H54 (cell line): ENCODE data around the gene EIF4A3.

Source experiments
- DNase-seq: peaks from one replicate; pipeline ENCODE4 v3.0.0; 2011; ENCODE audit warnings: low spot score, mixed read lengths; ENCODE audit not compliant: insufficient read length
- FAIRE-seq: peaks from 3 replicates; lab custom pipeline; 2011; peaks lifted over from hg19 to GRCh38; lab: Jason Lieb, UNC
- POLR2A ChIP-seq: IDR thresholded peaks from 2 replicates; pipeline ENCODE4 v1.6.1; 2011; ENCODE audit warnings: low read depth, mild to moderate bottlenecking, low read length

EIF4A3 gene

DNA sequence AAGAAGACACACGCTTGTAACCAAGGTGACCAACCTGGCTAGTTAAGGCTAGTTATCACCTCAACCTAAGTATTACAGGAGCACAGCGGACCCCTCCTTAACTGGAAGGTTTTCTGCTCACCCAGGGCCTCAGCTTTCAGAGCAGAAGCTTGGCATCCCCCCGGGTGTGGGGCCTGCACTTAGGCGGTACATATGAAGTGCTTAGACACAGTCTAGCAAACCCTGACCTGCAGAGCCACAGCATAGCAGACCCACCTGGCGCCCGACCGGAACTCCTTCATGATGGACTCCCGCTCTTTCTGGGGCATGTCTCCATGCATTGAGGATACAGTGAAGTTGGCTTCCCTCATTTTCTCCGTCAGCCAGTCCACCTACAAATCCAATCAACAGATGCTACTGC, 9.8 kb downstream of the EIF4A3 start:
- no peak for TF ChIP-seq POLR2A
- DNase-seq (no peak), FAIRE-seq (no peak)

GRCh38 chr17:80133626-80133970, 13.3 kb downstream of the EIF4A3 start:
- no peak for TF ChIP-seq POLR2A
- DNase-seq, result no peak
- no peak for FAIRE-seq

DNA sequence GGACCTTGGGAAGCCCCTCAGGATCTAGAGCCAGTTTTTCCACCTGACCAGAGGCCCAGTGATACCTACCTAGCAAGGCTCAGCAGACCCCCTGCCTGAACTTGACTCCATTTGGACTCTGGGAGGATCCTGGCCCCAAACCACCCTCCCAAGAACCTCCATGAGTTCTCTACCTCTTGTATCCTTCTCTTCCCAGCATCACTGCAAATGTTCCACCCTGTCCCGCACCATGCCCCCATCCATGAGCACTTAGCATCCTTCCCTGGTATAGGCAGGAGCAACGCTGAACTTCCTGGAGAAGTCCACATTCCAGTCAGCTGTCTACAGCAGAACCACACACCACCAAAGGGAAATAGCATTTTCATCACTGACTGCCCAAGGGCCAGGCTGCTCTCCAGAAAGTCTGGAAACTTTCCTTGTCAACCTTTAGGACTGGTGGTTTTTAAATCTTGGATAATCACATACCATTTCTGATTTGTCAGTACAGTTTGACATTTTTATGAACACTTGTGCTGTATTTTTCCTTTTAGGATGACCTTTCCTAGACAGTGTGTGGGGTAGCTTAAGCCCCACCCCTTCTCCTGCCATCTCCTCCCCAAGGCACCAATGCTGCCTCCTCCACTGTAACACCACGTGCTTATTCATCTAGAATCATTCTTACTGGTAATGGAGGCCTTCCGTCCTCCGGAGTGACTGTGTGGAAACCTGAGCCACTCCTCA, 13.9 kb downstream of the EIF4A3 start:
- no peak for FAIRE-seq
- no peak for TF ChIP-seq POLR2A
- DNase-seq, result no peak

DNA sequence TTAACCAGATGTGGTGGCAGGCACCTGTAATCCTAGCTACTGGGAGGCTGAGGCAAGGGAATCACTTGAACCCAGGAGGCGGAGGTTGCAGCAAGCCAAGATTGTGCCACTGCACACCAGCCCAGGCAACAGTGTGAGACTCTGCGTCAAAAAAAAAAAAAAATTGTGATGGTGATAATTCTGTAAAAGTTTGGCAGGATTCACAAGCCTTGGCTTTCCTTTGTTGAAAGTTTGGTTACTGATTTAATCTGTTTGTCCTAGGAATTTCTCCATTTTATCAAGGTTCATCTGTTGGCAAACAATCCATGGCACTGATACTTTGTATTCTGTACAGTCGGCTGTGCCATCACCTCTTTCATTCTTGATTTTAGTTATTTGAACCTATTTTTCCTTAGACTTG, 15.9 kb downstream of the EIF4A3 start:
- no peak for FAIRE-seq
- DNase-seq, result no peak
- no peak for TF ChIP-seq POLR2A

- TF ChIP-seq POLR2A, result no peak
- FAIRE-seq (no peak), DNase-seq (no peak)
Measured at GRCh38 chr17:80129006-80129565, 17.8 kb downstream of the EIF4A3 start.

DNA sequence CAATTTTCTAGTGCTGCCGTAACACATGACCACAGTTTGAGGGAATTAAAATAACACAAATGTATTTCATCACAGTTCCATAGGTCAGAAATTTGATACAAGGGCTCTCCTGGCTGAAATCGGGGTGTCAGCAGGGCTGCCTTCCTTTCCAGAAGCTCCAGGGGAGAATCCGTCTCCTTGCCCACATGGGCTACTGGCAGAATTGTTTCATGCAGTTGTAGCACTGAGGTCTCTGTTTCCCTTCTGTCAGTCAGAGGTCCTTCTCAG, 20.5 kb downstream of the EIF4A3 start:
- no peak for TF ChIP-seq POLR2A
- no peak for FAIRE-seq
- DNase-seq, result no peak

GRCh38 chr17:80125656-80126448, 21.1 kb downstream of the EIF4A3 start:
- FAIRE-seq, result no peak
- TF ChIP-seq POLR2A, result no peak
- DNase-seq, result no peak

GRCh38 chr17:80124351-80124981, 22.5 kb downstream of the EIF4A3 start:
- DNase-seq (no peak), FAIRE-seq (no peak)

DNA sequence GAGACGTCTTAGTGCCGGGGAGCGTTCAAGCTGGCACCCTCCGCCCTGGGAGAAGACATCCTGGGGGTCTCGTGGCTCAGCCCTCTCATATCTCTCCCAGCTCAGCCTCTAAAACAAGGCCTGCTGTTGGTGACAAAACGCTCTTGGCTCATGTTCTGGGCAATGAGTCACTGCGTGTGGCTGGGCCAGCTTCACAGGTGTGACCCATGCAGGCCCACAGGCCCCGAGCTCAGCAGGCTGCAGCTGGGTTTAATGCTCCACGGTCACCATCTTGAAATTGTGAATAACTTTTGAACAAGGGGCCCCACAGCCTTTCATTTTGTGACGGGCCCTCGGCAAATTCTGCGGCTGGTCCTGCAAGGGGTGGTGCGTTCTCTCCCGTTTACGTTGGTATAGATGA, 23.1 kb downstream of the EIF4A3 start:
- DNase-seq (no peak), FAIRE-seq (no peak)
- TF ChIP-seq POLR2A, result no peak

More at GRCh38 chr17:80124351-80124981, 22.5 kb downstream of the EIF4A3 start:
- TF ChIP-seq POLR2A, result no peak

DNA sequence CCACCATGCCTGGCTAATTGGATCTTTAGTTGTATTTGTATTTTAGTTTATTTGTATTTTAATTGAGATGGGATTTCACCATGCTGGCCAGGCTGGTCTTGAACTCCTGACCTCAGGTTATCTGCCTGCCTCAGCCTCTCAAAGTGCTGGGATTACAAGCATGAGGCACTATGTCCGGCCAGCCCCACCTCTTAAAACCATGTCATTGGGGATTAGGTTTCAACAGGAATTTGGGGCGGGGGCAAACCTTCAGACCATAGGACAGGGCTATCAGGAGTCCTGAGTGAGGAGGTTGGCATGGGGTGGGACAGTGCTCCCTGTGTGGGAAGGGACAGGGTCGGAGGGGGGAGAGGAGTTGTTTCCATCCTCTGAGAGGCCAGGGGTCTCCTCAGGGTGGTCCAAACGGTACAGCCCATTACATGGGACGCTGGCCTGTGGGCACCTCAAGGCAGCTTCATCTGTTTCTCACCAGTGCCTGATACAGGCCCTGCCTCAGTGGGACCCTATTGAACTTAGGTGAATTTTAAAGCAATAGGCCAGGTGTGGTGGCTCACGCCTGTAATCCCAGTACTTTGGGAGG, 23.9 kb downstream of the EIF4A3 start:
- no peak for TF ChIP-seq POLR2A
- no peak for FAIRE-seq

DNA sequence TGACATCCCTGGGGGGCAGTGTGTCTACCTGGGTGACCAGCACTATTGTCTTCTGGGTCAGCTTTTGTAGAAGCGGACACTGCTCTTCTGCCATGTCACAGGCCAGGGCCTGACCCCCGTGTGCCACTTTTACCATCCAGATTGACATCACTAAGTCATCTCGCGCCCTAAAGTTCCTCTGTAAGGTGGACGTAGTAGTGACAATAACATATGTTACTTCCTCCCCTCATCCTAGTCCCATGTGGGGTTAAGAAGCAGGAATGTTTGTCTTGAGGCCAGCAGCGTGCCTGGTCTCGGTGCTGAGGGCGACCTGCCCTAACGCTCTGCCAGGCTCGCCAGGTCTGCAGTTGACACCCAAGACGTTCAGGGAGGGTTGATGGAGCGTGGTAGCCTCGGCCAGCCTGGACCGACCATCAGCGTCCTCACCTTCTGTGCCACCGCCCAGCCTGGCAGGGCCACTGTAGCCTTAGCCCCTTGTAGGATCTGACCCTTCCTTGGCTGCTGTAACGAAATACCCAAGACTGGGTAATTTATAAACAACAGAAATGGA, 24.8 kb downstream of the EIF4A3 start:
- no peak for FAIRE-seq
- TF ChIP-seq POLR2A, result no peak
- DNase-seq, result no peak

More for the DNA sequence above, 23.9 kb downstream of the EIF4A3 start:
- DNase-seq, result no peak

GRCh38 chr17:80119839-80120238, 27.1 kb downstream of the EIF4A3 start:
- no peak for FAIRE-seq
- DNase-seq, result no peak
- no peak for TF ChIP-seq POLR2A

DNA sequence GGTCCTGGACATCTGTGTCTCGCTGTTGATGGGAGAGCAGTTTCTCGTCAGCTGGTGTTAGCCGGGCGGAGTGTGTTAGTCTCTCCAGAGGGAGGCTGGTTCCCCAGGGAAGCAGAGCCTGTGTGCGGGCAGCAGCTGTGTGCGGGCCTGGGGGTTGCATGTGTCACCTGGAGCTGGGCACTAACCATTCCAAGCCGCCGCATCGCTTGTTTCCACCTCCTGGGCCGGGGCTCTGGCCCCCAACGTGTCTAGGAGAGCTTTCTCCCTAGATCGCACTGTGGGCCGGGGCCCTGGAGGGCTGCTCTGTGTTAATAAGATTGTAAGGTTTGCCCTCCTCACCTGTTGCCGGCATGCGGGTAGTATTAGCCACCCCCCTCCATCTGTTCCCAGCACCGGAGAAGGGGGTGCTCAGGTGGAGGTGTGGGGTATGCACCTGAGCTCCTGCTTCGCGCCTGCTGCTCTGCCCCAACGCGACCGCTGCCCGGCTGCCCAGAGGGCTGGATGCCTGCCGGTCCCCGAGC, 27.6 kb downstream of the EIF4A3 start:
- TF ChIP-seq POLR2A, result no peak
- FAIRE-seq, result no peak
- DNase-seq, result no peak
